HG02852 (cell line): Measurements from ENCODE around the gene SMARCD1.

ENCODE experiments used
- ATAC-seq: cut with Tn5 transposase; IDR thresholded peaks from one replicate; pipeline ENCODE4 v1.9.1; 2021; ENCODE audit warnings: mild to moderate bottlenecking, moderate library complexity; ENCODE audit not compliant: unreplicated experiment

SMARCD1 gene

DNA sequence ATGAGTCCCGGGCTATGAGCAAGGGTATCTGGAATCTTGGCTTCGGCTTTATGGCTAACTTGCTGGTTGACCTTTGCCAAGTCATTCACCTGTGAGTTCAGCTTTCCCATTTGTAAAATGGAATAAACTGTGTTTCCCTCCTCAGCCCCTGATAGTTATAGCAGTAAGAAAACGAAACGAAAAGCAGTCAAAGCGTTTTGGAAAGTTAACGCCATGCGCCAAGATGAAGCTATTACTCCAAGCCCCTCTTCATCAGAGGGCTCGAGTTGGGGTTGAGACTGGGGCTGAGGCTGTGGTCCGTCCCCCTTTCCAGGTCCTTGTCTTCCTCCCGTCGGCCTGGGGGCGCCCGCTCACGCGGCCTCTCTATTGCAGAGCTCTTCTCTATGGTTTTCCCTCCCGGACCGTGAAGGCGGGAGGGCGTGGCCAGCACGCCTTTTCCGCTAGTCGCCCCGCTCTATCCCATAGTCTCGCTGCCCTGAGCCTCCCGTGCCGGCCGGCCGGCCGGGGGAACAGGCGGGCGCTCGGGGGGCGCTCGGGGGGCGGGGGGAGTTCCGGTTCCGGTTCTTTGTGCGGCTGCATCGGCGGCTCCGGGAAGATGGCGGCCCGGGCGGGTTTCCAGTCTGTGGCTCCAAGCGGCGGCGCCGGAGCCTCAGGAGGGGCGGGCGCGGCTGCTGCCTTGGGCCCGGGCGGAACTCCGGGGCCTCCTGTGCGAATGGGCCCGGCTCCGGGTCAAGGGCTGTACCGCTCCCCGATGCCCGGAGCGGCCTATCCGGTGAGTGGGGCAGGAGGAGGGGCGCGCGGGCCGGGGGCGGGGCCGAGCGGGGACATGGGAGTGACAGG, at the start of gene SMARCD1:
TSS of gene SMARCD1 (plus strand) at position 568 of the 840 bp plus-strand sequence. CDS start at position 596, 28 bp downstream.
- ATAC-seq: peak; percentile 89

- ATAC-seq: no peak
Observed at GRCh38 chr12:50038336-50038735, 46.8 kb upstream of the SMARCD1 start.

GRCh38 chr12:50039151-50039835, 45.8 kb upstream of the SMARCD1 start:
- ATAC-seq: no peak

GRCh38 chr12:50040657-50041056, 44.5 kb upstream of the SMARCD1 start:
- ATAC-seq: no peak

GRCh38 chr12:50041062-50041860, 43.9 kb upstream of the SMARCD1 start:
- ATAC-seq: no peak

GRCh38 chr12:50041962-50042361, 43.2 kb upstream of the SMARCD1 start:
- ATAC-seq: no peak

DNA sequence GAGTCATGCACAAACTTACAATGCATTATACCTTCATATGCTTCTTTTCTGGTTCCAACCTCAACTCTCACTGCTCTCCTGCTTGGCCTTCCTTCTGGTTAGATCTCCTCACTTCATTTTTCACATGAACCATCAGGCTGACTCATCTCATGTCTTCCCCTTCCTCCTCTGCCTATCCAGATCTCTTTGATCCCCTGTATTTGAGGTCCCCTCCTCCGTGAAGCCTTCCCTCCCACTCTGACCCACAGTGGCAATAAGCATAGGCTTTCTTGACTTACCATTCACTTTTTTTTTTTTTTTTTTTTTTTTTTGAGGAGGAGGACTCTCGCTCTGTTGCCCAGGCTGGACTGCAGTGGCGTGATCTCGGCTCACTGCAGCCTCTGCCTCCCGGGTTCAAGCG, 42.4 kb upstream of the SMARCD1 start:
- ATAC-seq: no peak

GRCh38 chr12:50043308-50043707, 41.8 kb upstream of the SMARCD1 start:
- no peak for ATAC-seq

- no peak for ATAC-seq
Observed at GRCh38 chr12:50043854-50044253, 41.3 kb upstream of the SMARCD1 start.

DNA sequence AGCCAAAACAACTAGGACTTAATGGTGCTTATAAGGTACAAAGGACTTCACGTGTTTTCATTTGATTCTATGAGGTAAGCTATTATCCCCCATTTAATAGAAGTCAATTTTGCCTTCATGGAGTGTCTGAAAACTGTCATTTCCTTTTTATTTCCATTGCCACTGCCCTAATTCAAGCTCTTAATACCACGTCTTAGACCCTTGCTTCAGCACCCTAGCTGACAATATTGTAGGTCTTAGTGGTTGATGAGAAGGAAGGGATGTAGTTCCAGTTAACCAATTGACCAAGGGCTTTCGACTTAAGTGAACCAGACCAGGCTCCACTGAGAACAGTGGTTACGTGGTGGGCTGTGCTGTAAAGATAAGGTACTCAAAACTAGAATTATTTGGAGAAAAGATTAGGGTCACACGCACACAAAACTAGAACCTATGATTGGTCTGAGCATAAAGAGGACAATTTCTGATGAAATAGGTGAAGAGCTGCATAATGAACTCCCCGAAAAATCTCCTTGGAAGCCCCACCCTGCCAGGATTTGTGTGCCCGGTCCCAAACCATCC, 37.4 kb upstream of the SMARCD1 start:
- ATAC-seq: no peak

DNA sequence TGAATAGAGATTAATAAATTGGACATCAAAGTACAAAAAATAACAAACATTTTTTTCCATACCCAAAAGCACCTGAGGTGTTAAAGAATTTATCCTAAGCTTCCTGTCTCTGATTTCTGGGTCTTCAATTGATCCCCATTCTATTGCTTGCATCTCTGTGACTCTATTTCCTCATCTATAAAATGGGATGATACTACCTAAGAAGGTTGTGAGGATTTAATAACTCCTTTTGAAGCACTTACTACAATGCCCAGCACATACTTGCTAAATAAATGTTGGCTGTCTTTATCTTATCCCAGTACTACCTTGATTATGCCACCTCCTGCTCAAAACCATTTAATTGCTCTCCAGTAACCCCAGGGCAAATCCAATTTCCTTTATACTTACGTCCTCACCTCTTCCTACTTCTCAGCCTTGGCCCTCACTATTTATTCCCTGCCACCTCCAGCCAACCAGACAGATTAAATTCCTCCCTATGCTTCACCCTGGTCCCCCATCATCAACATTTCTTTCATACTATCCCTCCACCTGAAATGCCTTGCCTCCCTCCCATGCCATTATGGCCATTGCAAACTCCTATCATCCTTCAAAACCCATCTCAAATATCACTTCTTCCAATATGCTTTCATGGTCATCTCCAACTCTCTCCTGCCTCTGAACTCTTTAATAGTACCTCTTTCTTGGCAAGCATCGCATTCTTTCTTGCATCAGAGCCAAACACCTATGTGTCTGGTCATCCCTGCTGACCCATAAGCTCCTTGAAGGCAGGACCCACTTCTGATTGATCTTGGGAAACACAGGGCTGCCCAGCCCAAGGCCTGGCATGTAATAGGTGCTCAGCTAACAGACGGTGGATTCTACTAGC, 35.7 kb upstream of the SMARCD1 start:
- ATAC-seq: no peak

GRCh38 chr12:50050119-50050385, 35.1 kb upstream of the SMARCD1 start:
- ATAC-seq: no peak

DNA sequence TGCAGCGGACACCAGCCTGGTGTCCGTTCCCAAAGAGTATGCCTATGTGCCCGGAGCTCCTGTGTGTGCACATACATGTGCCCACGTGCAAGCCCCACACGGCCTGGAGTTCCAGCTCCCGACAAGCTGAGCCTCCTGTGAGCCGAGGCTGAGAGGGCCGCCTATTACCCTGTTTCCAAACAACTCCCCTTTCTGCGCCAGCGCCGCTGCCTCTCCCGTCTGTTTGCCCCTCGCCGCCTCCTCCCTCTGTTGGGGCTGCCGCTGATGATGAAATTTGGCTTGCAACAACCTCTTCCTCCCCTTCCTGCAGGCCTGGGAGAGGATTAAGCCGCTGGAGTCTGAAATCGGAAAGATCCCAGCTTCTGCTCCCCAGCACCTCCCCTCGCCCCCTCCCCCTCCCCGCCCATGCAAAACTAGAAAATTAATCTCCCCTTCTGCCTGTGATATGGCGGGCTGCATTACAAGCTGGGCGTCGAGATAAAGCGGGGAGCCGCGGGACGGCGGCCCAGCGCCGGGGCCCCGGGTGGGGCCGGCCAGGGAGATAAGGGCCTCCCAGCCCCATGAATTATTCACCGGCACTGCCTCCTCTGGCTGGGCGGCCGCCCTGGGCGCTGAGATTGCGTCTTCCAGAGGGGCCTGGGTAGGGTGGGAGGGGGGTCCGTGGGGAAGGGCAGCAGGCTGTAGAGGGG, 34.6 kb upstream of the SMARCD1 start:
- ATAC-seq: no peak

DNA sequence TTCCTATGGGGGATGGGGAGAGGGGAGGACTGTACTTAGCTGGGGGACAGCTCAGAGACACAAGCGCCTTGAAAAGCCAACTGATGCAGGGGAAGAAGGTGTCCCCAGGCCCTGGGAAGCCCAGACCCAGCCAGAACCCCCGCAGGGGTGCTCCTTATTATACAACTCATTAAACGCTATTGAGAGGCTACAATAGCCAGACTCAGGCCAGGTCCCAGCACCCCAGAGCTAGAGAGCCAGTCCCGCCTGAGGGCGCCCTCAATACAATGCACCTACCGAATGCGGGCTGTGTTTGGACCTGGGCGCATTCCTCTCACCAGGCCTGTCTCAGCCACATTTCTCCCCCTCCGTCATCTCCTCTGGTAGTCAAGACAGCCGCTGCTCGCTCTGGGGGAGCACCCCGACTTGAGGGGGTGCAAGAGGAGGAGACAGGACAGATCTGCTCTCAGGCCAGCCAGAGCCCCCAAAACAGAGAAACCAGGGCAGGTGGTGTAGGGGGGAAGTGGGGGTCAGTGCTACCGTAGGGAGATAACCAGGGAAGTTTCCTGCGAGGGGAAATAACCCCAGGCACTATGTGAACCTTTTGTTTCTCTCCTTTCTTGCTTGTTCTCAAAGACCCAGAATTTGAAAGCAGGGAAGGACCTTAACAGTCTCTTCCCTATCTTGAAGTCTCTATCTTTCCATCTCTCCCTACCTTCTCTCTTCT, 33.9 kb upstream of the SMARCD1 start:
- ATAC-seq: no peak

GRCh38 chr12:50052544-50052943, 32.6 kb upstream of the SMARCD1 start:
- ATAC-seq: no peak

- no peak for ATAC-seq
Observed at GRCh38 chr12:50052964-50053363, 32.2 kb upstream of the SMARCD1 start.

DNA sequence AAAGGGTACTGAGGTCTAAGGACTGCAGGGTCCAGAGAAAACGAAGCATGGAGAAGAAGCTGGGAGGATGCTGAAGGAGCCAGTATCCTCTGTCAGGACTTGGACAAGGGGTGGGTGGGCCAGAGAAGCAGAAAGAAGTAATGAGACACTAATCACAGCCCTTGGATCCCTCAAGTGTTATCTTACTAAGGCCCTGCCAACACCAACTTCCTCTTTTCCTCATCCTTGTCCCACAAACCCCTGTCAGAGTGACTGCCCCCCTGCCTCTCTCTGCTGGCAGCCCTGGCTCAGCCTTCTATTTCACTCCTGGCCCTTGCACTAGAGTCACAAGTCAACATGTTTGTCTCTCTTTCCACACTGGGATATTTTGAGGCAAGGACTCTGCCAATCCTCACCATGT, 31.6 kb upstream of the SMARCD1 start:
- ATAC-seq: no peak

DNA sequence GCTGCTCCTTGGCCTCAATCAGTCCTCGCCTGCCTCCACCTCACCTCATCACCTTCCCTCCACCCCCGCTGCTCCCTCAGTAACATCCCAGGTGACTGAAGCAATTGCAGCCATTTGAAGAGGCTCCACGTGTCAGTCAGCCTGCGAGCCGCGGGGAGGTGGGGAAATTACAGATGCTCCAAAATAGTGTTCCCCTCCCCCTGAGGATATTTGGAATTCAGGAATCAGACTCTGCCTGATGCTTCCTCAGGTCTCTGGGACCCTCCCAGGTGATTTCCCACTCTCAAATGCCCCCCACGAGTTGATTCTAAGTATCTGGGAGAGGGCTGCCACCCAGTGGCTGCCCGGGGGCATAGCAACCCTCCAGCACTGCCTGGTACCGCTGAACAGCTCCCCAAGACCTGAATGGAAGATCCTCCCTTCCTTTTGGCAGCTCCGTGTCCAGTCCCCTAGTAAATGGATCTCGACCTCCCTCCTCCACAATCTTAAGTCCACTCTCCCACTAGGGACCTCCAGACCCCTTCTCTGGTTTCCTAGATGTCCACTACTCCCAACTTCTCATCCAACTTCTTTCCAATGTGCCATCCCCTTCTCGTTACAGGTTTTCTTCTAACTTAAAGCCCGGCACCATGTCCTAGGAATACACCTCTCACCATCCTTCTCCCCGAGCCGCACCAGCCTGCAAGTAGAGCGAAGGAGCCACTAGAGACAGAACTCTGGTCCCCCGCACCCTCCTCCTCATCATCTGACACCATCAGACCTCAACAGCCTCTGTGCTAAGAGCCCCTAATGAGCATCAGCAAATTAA, 29.1 kb upstream of the SMARCD1 start:
- ATAC-seq: peak; percentile 59

- ATAC-seq: no peak
Observed at GRCh38 chr12:50056639-50056976, 28.5 kb upstream of the SMARCD1 start.
